Esophagus muscularis mucosa (tissue), 4 donors: Measurements from ENCODE around the gene CCDC195. TPM values are rescaled to one million over a fixed set of nuclear protein-coding genes. Genes with fewer than 3 reads are reported as not detected.

Experiments
- DNase-seq: peaks from one replicate; pipeline ENCODE4 v3.0.0-alpha.2; 2017; ENCODE audit errors: extremely low spot score
- H3K27ac ChIP-seq, 4 donors: fragments of 200-600 bp; sonication (generic); replicated peaks in 1 of 4; 1 replicate in 3 of 4; 2 replicates in 1 of 4; pipeline ENCODE4 v1.5.1; 2016 to 2019; ENCODE audit warnings: mild to moderate bottlenecking in 1 of 4
- H3K27me3 ChIP-seq, 4 donors: fragments of 200-600 bp; sonication (generic); one replicate each; pipeline versions ENCODE4 v1.5.1 to v1.6.0; 2016 to 2019
- H3K36me3 ChIP-seq, 4 donors: fragments of 200-600 bp; sonication (generic); one replicate each; pipeline ENCODE4 v1.5.1; 2016 to 2019
- H3K4me1 ChIP-seq, 4 donors: fragments of 200-600 bp; sonication (generic); one replicate each; pipeline ENCODE4 v1.5.1; 2016 to 2019
- H3K4me3 ChIP-seq, 4 donors: fragments of 200-600 bp; sonication (generic); 1 replicate in 2 of 4; 2 replicates in 2 of 4; pipeline ENCODE4 v1.5.1; 2016 to 2019; ENCODE audit warnings: mild to moderate bottlenecking in 4 of 4, moderate library complexity in 1 of 4
- H3K9me3 ChIP-seq, 4 donors: fragments of 200-600 bp; sonication (generic); 1 replicate in 3 of 4; 2 replicates in 1 of 4; pipeline ENCODE4 v1.5.1; 2016 to 2019
- EP300 ChIP-seq: sonication (generic); formaldehyde crosslinking; IDR thresholded peaks from one replicate; pipeline ENCODE4 v1.6.1; 2017; ENCODE audit warnings: antibody characterized with exemption
- POLR2A ChIP-seq: fragments of 450-650 bp; IDR thresholded peaks from one replicate; pipeline ENCODE4 v1.6.1; 2017; ENCODE audit warnings: antibody characterized with exemption, moderate library complexity, mild to moderate bottlenecking, low read depth
- POLR2AphosphoS5 ChIP-seq, 2 donors: sonication (generic); formaldehyde crosslinking; IDR thresholded peaks; one replicate each; pipeline ENCODE4 v1.6.1; 2017; ENCODE audit warnings: antibody characterized with exemption in 2 of 2
- WGBS: methylation state at CpG from one replicate; pipeline ENCODE4 v1.1.5; 2018; 5-methylcytosine and 5-hydroxymethylcytosine counted together
- intact Hi-C: fragments of 100-400 bp; cut with DNase I; formaldehyde crosslinking; loops from one replicate; pipeline ENCODE4 v1.15.1; 2023
- total RNA-seq, 4 donors: library from RNA; depleted of rRNA; stranded (reverse); fragments of >200 nt; gene quantifications; one replicate each; pipeline versions ENCODE4 v1.1.0 to v1.2.1, GENCODE V29; 2016
- TF ChIP-seq, protein P1 (sequence below), 3 experiments: fragments of 200-600 bp in 2 of 3; fragments of 450-650 bp in 1 of 3; sonication (generic) in 2 of 3; IDR thresholded peaks; one replicate each; pipeline ENCODE4 v1.5.1; 2017 to 2019; ENCODE audit warnings: antibody characterized with exemption in 3 of 3, mild to moderate bottlenecking in 2 of 3, moderate library complexity in 1 of 3

CCDC195 gene
- total RNA-seq, 4 donors from 2014 or later = not detected

GRCh38 chr2:224658780-224659405, 57.3 kb downstream of the CCDC195 start:
- Histone ChIP-seq H3K27me3 (peaks cover 0 to 7% (median 0%) of the 10 kb centered on the region in 4 donors), H3K27ac (no peak overlapping the region), H3K36me3 (no peaks in the 10 kb centered on the region), H3K4me3 (no peak overlapping the region), H3K9me3 (peaks cover 0 to 12% (median 11%) of the 10 kb centered on the region in 4 donors), H3K4me1 (no peaks in the 10 kb centered on the region)
- DNase-seq = no peak
- intact Hi-C loops = no loop called here
- TF ChIP-seq POLR2A = no peak

DNA sequence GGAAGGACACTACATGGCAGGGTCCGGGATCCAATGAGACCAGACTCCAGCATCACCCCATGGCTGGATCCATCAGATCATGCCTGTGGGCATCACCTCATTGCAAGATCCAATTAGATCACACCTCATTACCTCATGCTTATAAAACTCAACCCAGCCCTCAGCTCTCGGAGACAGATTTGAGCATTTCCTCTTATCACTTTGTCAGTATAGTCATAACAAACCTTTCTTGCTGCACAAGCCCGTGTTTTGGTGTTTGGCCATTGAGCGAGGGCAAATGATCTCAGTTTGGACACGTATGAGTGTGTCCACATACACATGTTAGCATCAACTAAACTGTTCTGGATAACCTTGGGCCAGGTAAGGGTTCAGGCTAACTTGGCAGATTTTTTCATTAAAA, 58.8 kb downstream of the CCDC195 start:
- no peak overlapping the region for H3K4me3 ChIP-seq
- peaks cover 0 to 2% (median 0%) of the 10 kb centered on the region in 4 donors for H3K27me3 ChIP-seq
- no peaks in the 10 kb centered on the region for H3K36me3 ChIP-seq
- TF ChIP-seq EP300 (no peak), POLR2A (no peak), POLR2AphosphoS5 (IDR thresholded peaks at IDR 0.05) (no peak)
- TF ChIP-seq, protein P1, sequence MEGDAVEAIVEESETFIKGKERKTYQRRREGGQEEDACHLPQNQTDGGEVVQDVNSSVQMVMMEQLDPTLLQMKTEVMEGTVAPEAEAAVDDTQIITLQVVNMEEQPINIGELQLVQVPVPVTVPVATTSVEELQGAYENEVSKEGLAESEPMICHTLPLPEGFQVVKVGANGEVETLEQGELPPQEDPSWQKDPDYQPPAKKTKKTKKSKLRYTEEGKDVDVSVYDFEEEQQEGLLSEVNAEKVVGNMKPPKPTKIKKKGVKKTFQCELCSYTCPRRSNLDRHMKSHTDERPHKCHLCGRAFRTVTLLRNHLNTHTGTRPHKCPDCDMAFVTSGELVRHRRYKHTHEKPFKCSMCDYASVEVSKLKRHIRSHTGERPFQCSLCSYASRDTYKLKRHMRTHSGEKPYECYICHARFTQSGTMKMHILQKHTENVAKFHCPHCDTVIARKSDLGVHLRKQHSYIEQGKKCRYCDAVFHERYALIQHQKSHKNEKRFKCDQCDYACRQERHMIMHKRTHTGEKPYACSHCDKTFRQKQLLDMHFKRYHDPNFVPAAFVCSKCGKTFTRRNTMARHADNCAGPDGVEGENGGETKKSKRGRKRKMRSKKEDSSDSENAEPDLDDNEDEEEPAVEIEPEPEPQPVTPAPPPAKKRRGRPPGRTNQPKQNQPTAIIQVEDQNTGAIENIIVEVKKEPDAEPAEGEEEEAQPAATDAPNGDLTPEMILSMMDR (IDR thresholded peaks at IDR 0.05) = no peak
- 87% methylated on average over 4 of the region's 5 CpGs for WGBS
- intact Hi-C loops = no loop called here
- no peak for DNase-seq
- H3K9me3 ChIP-seq = no peaks in the 10 kb centered on the region
- no peaks in the 10 kb centered on the region for H3K4me1 ChIP-seq
- H3K27ac ChIP-seq = no peak overlapping the region

DNA sequence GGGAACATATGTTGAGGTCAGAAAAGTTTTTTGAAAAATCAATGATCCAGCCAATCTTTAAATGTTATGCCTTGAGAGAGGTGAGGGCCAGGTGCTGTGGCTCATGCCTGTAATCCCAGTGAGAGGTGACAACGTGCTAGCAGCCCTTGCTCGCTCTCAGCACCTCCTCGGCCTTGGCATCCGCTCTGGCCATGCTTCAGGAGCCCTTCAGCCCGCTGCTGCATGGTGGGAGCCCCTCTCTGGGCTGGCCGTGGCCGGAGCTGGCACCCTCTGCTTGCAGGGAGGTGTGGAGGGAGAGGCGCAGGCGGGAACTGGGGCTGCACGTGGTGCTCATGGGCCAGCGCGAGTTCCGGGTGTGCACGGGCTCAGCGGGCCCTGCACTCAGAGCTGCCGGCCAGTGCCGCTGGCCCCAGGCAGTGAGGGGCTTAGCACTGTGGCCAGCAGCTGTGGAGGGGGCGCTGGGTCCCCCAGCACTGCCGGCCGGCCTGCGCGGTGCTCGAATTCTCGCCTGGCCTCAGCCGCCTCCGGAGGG, 61.1 kb downstream of the CCDC195 start:
- TF ChIP-seq, protein P1 (IDR thresholded peaks at IDR 0.05) = no peak
- no peak for TF ChIP-seq POLR2AphosphoS5 (IDR thresholded peaks at IDR 0.05)
- TF ChIP-seq EP300 = no peak
- no peak for TF ChIP-seq POLR2A
- DNase-seq = no peak
- no peaks in the 10 kb centered on the region for H3K4me1 ChIP-seq
- intact Hi-C loops = no loop called here
- H3K4me3 ChIP-seq = no peak overlapping the region
- 97% methylated on average over 17 of the region's 26 CpGs for WGBS
- no peaks in the 10 kb centered on the region for H3K9me3 ChIP-seq
- H3K36me3 ChIP-seq = no peaks in the 10 kb centered on the region
- H3K27me3 ChIP-seq = no peaks in the 10 kb centered on the region
- no peak overlapping the region for H3K27ac ChIP-seq

Other genes with a start within 250 kb of the CCDC195 start
- 10 to 100 TPM; 50.9 to 66.4 (median 59.7) TPM for gene CUL3, start 131.0 kb downstream of the CCDC195 start, total RNA-seq